ENCODE results near the gene TUBB1. TPM values are rescaled to one million over a fixed set of nuclear protein-coding genes. Genes with fewer than 3 reads are reported as not detected.

The TUBB1 gene
- total RNA-seq, 1 donor from 2014 or later, result not detected

- Histone ChIP-seq H3K27ac (no peak overlapping the region), H3K36me3 (peaks cover 13 to 50% of the 10 kb centered on the region in 2 donors), H3K9me3 (no peaks in the 10 kb centered on the region), H3K4me3 (no peak overlapping the region), H3K27me3 (no peaks in the 10 kb centered on the region), H3K4me1 (peaks cover 0 to 4% of the 10 kb centered on the region in 2 donors)
- no peak for TF ChIP-seq CTCF (IDR thresholded peaks at IDR 0.05)
- no peak for DNase-seq (ENCODE audit: low spot score in 2 of 2)
- intact Hi-C loops (cut with DNase I), result no loop called here
Measured at GRCh38 chr20:59023616-59024015, 4.4 kb downstream of the TUBB1 start.

DNA sequence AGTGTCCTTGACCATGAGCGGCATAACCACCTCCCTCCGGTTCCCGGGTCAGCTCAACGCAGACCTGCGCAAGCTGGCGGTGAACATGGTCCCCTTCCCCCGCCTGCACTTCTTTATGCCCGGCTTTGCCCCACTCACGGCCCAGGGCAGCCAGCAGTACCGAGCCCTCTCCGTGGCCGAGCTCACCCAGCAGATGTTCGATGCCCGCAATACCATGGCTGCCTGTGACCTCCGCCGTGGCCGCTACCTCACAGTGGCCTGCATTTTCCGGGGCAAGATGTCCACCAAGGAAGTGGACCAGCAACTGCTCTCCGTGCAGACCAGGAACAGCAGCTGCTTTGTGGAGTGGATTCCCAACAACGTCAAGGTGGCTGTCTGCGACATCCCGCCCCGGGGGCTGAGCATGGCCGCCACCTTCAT lies 4.9 kb downstream of the TUBB1 start:
- no peak for TF ChIP-seq CTCF (IDR thresholded peaks at IDR 0.05)
- Histone ChIP-seq H3K36me3 (peaks cover 13 to 54% of the 10 kb centered on the region in 2 donors), H3K27me3 (no peaks in the 10 kb centered on the region), H3K4me3 (no peak overlapping the region), H3K27ac (no peak overlapping the region), H3K9me3 (no peaks in the 10 kb centered on the region), H3K4me1 (peaks cover 0 to 8% of the 10 kb centered on the region in 2 donors)
- no peak for DNase-seq (ENCODE audit: low spot score in 2 of 2)
- intact Hi-C loops (cut with DNase I), result no loop called here

- peaks cover 0 to 14% of the 10 kb centered on the region in 2 donors for H3K4me1 ChIP-seq
- intact Hi-C loops (cut with DNase I), result no loop called here
- H3K27me3 ChIP-seq, result no peaks in the 10 kb centered on the region
- H3K27ac ChIP-seq, result no peak overlapping the region
- no peaks in the 10 kb centered on the region for H3K9me3 ChIP-seq
- TF ChIP-seq CTCF (IDR thresholded peaks at IDR 0.05), result no peak
- no peak overlapping the region for H3K4me3 ChIP-seq
- no peak for DNase-seq (ENCODE audit: low spot score in 2 of 2)
- H3K36me3 ChIP-seq, result peaks cover 13 to 63% of the 10 kb centered on the region in 2 donors
Measured at GRCh38 chr20:59025086-59025485, 5.9 kb downstream of the TUBB1 start.

DNA sequence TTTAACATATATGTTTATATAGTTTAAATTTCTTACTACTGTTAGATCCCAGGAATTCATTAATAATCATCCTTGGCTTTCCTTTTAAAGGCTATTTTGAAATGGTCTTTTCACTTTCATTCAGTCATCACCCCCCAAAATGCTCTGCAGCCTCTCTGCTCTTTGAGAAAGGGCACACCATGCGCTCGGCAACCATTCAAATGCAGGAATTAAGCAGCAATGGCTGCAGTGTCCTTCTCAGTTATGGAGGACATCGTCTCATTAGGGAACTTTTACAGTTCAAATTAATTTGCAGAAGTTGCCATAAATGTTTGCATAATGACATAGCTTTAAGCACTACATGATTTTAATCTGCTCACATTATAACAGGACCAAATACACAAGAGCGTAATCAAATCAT lies 6.3 kb downstream of the TUBB1 start:
- peaks cover 13 to 65% of the 10 kb centered on the region in 2 donors for H3K36me3 ChIP-seq

DNA sequence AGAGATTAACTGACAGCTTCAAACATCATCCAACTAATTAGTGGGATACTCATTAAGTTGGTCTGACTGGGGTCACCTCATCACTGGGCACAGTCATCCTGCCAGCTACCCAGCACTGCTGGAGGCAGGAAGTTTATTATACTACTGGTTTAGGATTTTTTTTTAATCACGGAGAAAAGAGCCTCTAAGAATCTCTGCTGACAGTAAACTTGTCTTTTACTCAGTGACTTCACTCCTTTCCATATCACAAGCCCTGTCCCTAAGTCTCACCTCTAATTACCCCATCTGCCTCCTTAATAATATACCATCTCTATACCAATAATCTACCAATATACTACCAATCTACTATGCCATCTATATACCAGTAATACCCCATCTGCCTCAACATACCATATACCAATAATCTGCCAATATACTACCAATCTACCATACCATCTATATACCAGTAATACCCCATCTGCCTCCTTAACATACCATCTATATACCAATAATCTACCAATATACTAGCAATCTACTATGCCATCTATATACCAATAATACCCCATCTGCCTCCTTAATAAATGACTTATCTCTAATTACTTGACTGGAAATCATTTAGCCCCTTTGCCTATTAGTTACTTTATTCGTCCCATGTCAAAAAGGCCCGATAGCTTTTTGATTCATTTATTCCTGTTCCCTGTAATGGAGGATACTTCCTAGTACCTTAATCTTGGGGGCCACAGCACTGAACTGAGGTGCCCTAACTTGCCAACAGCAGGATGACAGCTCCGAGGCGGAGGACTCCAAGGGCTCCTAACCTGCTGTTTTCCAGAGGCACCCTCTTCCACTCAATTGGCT lies 7.9 kb downstream of the TUBB1 start:
- H3K27ac ChIP-seq, result no peak overlapping the region

More for the DNA sequence above, 6.3 kb downstream of the TUBB1 start:
- Histone ChIP-seq H3K9me3 (no peaks in the 10 kb centered on the region), H3K4me1 (peaks cover 0 to 14% of the 10 kb centered on the region in 2 donors), H3K4me3 (no peak overlapping the region), H3K27me3 (no peaks in the 10 kb centered on the region), H3K27ac (no peak overlapping the region)
- no peak for TF ChIP-seq CTCF (IDR thresholded peaks at IDR 0.05)
- intact Hi-C loops (cut with DNase I), result no loop called here
- DNase-seq (ENCODE audit: low spot score in 2 of 2), result no peak

More for the DNA sequence above, 7.9 kb downstream of the TUBB1 start:
- Histone ChIP-seq H3K4me3 (no peak overlapping the region), H3K27me3 (no peaks in the 10 kb centered on the region), H3K36me3 (peaks cover 13 to 61% of the 10 kb centered on the region in 2 donors), H3K9me3 (no peaks in the 10 kb centered on the region), H3K4me1 (peaks cover 0 to 22% of the 10 kb centered on the region in 2 donors)
- no peak for TF ChIP-seq CTCF (IDR thresholded peaks at IDR 0.05)
- DNase-seq (ENCODE audit: low spot score in 2 of 2), result no peak
- intact Hi-C loops (cut with DNase I), result no loop called here

Data from ascending aorta (tissue), 2 donors.